Fibroblast of villous mesenchyme (primary cell): ENCODE data around the gene MPST. TPM values are rescaled to one million over a fixed set of nuclear protein-coding genes. Genes with fewer than 3 reads are reported as not detected.

Experiments used
- DNase-seq: peaks from one replicate; pipeline ENCODE4 v3.0.0-alpha.2; 2010; ENCODE audit warnings: low read depth
- H3K4me3 ChIP-seq: 2 replicates; pipeline ENCODE4 v1.5.1; 2011; ENCODE audit warnings: low read depth, mild to moderate bottlenecking, low read length
- total RNA-seq: library from RNA; depleted of rRNA; stranded (reverse); fragments of >200 nt; gene quantifications from 2 replicates; pipeline ENCODE4 v1.2.3, GENCODE V29; 2012
- TF ChIP-seq, protein P1 (sequence below): IDR thresholded peaks from 2 replicates; pipeline ENCODE4 v1.5.1; 2012; ENCODE audit warnings: low read depth, mild to moderate bottlenecking, low read length; ENCODE audit not compliant: insufficient read depth

Gene MPST
- total RNA-seq, 1 donor = 64.3 TPM

GRCh38 chr22:37016134-37016910 lies 3.2 kb upstream of the MPST start:
- H3K4me3 ChIP-seq = no peak overlapping the region
- TF ChIP-seq, protein P1, sequence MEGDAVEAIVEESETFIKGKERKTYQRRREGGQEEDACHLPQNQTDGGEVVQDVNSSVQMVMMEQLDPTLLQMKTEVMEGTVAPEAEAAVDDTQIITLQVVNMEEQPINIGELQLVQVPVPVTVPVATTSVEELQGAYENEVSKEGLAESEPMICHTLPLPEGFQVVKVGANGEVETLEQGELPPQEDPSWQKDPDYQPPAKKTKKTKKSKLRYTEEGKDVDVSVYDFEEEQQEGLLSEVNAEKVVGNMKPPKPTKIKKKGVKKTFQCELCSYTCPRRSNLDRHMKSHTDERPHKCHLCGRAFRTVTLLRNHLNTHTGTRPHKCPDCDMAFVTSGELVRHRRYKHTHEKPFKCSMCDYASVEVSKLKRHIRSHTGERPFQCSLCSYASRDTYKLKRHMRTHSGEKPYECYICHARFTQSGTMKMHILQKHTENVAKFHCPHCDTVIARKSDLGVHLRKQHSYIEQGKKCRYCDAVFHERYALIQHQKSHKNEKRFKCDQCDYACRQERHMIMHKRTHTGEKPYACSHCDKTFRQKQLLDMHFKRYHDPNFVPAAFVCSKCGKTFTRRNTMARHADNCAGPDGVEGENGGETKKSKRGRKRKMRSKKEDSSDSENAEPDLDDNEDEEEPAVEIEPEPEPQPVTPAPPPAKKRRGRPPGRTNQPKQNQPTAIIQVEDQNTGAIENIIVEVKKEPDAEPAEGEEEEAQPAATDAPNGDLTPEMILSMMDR = no peak
- DNase-seq = peak; percentile 68

DNA sequence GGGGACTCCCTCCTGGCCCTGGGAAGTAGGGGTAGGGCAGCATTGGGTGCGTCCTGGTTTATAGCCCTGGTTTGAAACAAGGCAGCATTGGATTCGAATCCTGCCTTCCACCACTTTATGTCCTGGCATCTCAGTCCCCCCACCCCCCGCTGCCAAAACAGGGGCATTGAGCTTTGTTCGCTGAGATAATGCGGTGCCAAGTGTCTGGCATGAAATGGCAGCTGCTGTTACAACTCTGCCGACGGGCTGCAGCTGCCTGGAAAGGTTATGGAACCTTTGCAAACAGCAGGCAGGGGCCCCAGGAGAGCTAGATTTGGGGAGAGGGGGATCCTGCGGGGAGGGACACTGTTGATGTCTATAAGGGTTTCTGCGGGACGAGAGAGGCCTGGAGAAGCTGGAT lies 2.2 kb upstream of the MPST start:
- TF ChIP-seq, protein P1 = no peak
- H3K4me3 ChIP-seq = peak overlapping the region; percentile 86
- DNase-seq = no peak

DNA sequence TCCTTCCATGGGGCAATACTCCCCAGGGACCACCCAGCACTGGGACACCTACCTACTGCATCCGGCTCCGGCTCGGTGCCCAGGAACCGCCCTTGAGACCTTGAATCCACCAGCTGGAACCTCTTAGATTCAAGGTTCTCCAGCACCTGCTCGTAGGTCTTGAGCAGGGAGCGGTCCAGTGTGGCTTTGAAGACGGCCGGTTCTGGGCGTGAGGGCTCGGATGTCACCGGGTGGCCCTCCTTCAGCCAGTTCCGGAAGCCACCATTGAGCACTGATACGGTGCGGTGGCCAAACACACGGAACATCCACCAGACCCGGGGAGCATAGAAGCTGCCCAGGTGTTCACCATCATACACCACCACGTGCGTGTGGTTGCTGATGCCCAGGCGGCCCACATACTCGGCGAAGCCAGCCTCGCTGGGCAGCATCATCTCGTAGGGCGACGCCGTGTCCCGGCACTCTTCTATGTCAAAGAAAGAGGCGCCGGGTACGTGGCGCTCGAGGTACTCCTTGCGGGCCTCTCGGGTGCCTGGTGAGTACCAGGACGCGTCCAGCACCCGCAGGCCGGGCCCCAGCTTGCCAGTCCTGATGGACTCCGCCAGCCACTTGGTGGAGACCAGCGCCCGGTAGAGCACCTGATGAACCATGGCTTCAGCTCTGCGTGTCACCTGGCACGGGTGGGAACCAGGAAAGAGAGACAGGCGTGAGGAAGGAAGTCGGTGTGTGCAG lies 1.3 kb upstream of the MPST start:
- no peak for DNase-seq
- TF ChIP-seq, protein P1 = no peak

DNA sequence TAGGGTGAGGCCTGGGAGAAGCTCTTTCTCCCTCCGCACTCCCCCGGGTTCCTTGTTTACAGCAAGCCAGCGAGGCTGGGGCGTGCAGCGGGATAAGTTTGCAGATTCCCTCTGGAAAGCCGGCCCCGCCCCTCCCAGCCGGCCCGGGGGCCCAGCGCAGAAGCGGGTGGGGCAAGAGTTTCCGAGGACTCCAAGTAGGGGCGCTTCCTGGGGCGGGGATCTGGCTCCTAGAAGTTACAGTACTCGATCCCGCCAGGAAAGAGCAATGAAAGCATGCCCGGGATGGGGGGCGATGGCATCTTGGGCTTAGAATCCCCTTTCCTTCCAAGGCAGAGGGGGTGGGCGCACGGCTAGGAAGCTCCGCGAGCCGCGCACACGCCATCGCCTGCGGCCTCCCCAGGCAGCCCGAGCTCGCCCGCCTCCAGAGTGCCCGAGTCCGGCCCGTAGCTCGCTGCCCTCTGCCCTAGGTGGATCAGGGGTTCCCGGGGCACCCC lies 680 bp upstream of the MPST start:
- peak overlapping the region; percentile 86 for H3K4me3 ChIP-seq
- TF ChIP-seq, protein P1 = no peak
- DNase-seq = peak; percentile 88

More for the DNA sequence above, 1.3 kb upstream of the MPST start:
- H3K4me3 ChIP-seq = peak overlapping the region; percentile 86

GRCh38 chr22:37020192-37020479 lies 594 bp downstream of the MPST start:
- DNase-seq = peak; percentile 51
- H3K4me3 ChIP-seq = peak overlapping the region; percentile 86
- TF ChIP-seq, protein P1 = no peak

DNA sequence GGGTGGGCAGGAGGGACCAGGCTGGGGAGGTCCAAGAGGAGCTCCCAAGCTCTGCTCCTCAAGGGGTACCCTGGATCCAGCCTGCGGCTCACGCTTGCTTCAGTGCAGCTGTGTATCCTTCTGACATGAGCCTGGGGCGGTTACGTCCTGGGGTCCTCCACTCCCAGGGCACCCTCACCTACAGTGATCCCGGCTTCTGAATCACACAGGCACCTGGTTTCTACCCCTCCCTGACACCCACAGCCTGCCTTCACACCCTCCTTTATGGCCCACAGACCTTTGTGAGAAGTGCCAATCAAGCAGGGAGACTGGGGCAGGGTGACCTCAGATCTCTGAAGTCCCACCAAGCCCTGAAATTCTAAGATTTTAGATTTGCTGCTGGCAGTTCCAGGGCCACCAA lies 1.5 kb downstream of the MPST start:
- TF ChIP-seq, protein P1 = no peak
- H3K4me3 ChIP-seq = no peak overlapping the region
- no peak for DNase-seq
